AG09319 (cell line): ENCODE results near the gene FGGY.

Experiments used
- DNase-seq: peaks from one replicate; pipeline ENCODE4 v3.0.0-alpha.2; 2010; ENCODE audit warnings: low read depth; ENCODE audit errors: extremely low read depth
- CTCF ChIP-seq: IDR thresholded peaks from 2 replicates; pipeline ENCODE4 v1.5.1; 2011; ENCODE audit warnings: low read depth, mild to moderate bottlenecking, inconsistent platforms, low read length, moderate library complexity

The FGGY gene

GRCh38 chr1:59499273-59499942 is 202.5 kb downstream of the FGGY start:
- no peak for TF ChIP-seq CTCF
- no peak for DNase-seq

DNA sequence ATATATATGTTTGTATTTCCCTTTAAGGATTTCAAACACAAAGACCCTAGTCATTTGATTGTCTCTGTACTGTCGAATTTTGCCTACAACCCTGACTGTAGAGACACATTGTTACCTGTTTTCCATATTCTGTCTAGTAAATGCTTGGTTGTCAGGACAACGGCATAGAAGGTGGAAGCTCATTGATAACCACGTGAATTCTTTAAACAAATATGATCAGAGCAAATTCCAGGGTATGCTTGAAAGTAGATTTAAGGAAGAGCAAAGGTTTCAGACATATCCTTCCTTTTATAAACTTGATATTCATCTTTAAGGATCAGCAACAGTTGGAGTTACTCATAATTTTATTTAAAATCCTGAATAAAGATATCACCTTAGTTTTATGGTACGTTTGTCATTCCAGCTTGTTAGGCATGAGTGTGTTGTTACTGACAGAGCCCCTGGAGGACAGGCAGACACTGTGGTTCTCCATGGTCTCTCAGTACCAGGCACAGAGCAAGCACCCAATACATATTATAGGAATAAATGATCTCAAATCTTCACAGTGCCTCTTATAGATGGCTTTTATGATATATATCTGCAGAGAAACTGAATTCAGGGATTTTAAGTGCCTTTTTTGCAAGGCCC is 203.2 kb downstream of the FGGY start:
- no peak for TF ChIP-seq CTCF
- DNase-seq = no peak

DNA sequence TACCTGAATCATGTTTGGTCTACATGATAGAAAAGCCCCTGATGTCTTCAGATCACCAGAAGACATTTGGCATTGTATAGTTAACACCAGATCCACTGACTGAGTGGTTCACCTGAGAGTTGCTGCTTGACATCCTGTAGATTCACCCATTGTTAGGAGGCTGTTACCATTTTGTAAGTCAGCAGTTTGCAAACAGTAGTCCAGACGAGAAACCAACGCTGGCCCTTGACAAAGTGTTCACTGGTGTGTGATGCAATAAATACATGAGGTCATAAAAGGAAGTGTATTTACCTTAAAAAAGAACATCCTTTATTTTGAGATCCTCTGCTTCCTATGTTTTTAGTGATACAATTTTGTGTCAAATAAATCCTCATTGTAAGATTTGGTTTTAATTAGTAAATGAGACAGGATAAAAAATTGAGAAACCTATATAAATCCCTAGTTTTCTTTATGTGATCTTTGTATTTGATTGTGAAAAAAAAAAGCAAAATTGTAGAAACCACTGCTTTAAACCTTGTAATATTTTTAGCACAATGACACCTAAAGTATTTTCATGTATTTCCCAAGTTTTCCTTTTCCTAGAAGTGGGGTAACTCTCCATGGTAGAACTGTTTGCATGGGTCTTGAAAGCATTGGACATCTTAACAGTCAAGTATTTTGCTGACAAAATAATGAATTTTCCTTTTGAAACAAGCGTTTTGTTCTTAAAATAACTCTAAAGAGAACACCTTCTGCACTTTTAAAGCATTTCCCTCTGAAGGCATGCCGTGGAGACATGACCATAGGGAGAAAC is 204.3 kb downstream of the FGGY start:
- DNase-seq = no peak
- no peak for TF ChIP-seq CTCF

GRCh38 chr1:59502009-59502691 is 205.3 kb downstream of the FGGY start:
- DNase-seq = no peak
- TF ChIP-seq CTCF = no peak

GRCh38 chr1:59504276-59504675 is 207.4 kb downstream of the FGGY start:
- TF ChIP-seq CTCF = no peak
- no peak for DNase-seq

DNA sequence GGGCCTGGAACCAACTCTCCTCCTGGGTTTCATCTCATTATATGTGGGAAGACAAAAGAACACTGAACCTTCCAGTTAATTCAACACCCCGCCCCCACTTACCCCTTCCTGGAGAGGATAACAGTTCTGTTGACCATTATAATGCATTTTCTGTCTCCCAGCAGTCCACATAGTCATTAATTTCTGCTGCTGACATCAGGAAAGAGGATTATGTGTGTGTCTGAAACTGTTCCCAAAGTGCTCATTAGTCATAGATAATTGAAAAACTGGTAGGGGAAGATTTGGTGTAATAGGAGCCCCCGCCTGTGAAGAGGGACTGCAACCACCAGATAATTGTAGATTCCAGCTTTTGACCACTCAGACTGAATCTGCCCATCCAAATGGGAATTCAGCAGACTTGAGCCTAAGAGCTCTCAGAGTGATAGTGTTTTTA is 208.7 kb downstream of the FGGY start:
- TF ChIP-seq CTCF = no peak
- DNase-seq = no peak

DNA sequence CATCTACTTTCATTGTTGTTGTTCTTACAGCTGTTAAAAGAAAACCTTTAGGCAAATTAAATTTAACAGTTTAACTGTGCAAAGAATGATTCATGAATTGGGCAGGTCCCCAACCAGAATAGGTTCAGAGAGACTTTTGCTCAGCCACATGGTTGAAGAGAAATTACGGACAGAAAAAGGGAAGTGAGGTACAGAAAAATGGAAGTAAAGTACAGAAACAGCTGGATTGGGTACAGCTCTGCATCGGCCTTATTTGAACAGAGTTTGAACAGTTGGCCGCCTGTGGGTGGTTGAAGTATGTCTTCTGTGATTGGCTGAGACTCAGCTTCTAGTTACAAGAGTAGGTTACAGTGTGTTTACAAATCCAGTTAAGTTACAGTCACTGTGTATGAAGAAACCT is 210.1 kb downstream of the FGGY start:
- DNase-seq = no peak
- no peak for TF ChIP-seq CTCF
